ENCODE data around the gene THYN1. TPM values are rescaled to one million over a fixed set of nuclear protein-coding genes. Genes with fewer than 3 reads are reported as not detected.

Gene THYN1
- polyA plus RNA-seq (2013, experiment 1 of 4), result 87.5 TPM
- polyA plus RNA-seq (2013, experiment 2 of 4), result 78.5 TPM
- 89.3 TPM for polyA plus RNA-seq (2013, experiment 3 of 4)
- 101 TPM for polyA plus RNA-seq (2013, experiment 4 of 4)

DNA sequence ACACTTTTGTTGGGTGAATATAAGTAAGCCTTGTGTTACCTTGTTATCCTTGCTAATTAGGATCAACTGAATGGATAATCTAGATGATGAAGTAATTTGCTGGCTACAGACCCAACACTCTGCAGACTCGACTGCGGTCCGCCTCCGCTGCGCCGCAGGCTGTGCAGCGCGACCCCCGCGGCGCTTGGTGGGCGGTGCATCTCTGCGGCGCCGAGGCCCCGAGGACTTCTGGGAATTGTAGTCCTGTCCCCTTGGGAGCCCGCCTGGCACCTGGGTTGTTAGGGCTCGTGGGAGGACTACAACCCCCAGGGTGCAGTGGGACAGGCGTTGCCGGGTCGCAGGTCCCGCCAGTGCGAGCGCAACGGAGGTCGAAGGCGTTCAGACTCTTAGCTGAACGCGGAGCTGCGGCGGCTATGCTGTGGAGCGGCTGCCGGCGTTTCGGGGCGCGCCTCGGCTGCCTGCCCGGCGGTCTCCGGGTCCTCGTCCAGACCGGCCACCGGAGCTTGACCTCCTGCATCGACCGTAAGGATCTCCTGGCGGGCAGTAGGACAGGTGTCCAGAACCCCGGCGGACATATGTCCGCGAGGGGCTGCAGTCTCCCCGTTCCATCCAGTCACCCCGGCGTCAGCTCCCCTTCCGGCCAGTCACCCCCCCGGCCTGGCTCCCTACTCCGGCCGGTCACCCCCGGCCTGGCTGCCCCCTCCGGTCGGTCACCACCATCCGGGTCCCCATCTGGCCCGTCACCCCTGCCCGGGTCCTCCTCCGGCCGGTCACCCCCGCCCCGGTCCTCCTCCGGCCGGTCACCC is at the start of gene THYN1, which contains the start of gene ACAD8:
TSS of gene THYN1 (minus strand) at position 165 of the 806 bp plus-strand sequence. CDS start 470 bp downstream, outside the sequence.
TSS of gene ACAD8 (plus strand) at position 381 of the 806 bp plus-strand sequence. CDS start at position 414, 33 bp downstream.
- 0 to 1% methylated on average over 70 of the region's 70 CpGs for WGBS, 2 experiments
- peak within 1 kb of the TSS; percentile 47 for H3K27ac ChIP-seq (ENCODE audit: insufficient read depth, low read depth, low read length, poor library complexity, severe bottlenecking)

DNA sequence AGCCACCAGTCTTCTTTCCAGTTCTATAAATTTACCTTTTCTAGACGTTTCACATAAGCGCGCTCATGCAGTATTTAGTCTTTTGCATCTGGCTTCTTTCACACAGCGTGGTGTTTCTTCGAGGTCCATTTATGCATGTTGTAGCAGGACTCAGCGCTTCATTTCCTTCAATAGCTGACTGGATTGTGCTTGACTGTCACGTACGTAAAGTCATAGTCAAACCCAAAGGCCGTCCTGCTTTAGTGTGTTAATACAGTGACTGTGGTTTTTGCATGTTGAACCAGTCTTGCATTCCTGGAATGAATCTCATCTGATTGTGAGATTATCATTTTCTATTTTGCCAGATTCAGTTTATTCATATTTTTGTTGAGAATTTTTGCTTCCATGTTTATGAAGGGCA is 41.5 kb upstream of the THYN1 start:
- Histone ChIP-seq H3K9me3 (ENCODE audit: control insufficient read depth, low read length) (no peaks in the 10 kb centered on the region), H3K27ac (ENCODE audit: insufficient read depth, low read depth, low read length, poor library complexity, severe bottlenecking) (no peak overlapping the region), H3K4me3 (ENCODE audit: insufficient read depth, low read depth, low read length) (no peak overlapping the region), H3K4me1 (ENCODE audit: control insufficient read depth, insufficient read depth, low read length) (no peaks in the 10 kb centered on the region), H3K36me3 (ENCODE audit: control insufficient read depth, insufficient read depth, low read length) (no peaks in the 10 kb centered on the region), H3K27me3 (ENCODE audit: control insufficient read depth, insufficient read depth, low read length, poor library complexity, severe bottlenecking) (no peaks in the 10 kb centered on the region)
- WGBS, 2 experiments, result 80% methylated on average over 9 of the region's 9 CpGs

More for the DNA sequence above, at the start of gene THYN1, which contains the start of gene ACAD8:
- H3K4me3 ChIP-seq (ENCODE audit: insufficient read depth, low read depth, low read length), result peak within 1 kb of the TSS; percentile 86
- peaks cover 30% of the 10 kb centered on the region for H3K36me3 ChIP-seq (ENCODE audit: control insufficient read depth, insufficient read depth, low read length)
- no peaks in the 10 kb centered on the region for H3K27me3 ChIP-seq (ENCODE audit: control insufficient read depth, insufficient read depth, low read length, poor library complexity, severe bottlenecking)
- no peaks in the 10 kb centered on the region for H3K9me3 ChIP-seq (ENCODE audit: control insufficient read depth, low read length)
- peaks cover 9% of the 10 kb centered on the region for H3K4me1 ChIP-seq (ENCODE audit: control insufficient read depth, insufficient read depth, low read length)

DNA sequence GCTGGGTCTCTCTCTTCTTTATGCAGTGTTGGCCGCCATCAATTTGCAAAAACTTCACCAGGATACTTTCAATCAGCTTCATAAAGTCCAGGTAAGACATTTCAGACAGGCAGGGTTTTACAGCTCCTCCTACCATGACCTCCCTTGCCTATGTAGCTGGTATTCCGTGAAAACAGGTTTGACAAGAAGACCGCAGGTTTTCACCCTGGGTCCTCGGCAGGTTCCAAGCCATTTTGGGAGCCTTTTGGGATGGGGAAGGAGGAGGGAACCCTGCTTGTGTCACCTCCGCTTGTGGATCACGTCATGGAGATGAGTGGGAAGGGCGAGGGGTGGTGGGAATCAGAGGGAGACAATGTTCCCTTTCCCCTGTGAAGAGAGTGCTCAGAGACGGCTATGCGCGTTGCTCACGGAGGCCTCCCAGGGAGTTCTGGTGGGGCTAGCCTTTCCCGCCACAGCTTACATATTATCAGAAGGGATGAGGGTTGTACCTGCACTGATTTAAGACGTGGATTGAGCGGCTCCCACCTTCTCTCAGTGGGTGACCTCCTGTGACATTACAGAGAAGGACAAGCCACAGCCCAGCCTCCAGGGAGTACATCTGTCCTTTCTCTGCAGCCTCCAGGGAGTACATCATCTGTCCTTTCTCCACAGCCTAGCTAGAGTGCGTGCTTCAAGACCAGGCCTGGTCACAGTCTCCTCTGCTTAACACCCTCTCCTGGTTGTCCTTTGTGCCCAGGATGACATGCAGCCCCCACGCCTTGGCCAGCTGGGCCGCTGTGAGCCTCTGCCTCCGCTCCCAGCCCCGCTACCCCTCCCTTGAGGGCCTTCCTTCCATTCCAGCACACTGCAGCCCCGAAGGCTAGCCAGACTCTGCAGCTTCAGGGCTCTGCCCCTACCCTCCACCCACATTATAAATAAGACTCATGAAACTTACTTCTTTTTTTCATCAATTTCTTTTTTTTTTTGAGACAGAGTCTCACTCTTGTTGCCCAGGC is 40.3 kb upstream of the THYN1 start:
- Histone ChIP-seq H3K27ac (ENCODE audit: insufficient read depth, low read depth, low read length, poor library complexity, severe bottlenecking) (no peak overlapping the region), H3K36me3 (ENCODE audit: control insufficient read depth, insufficient read depth, low read length) (no peaks in the 10 kb centered on the region), H3K4me3 (ENCODE audit: insufficient read depth, low read depth, low read length) (no peak overlapping the region), H3K4me1 (ENCODE audit: control insufficient read depth, insufficient read depth, low read length) (no peaks in the 10 kb centered on the region), H3K27me3 (ENCODE audit: control insufficient read depth, insufficient read depth, low read length, poor library complexity, severe bottlenecking) (no peaks in the 10 kb centered on the region), H3K9me3 (ENCODE audit: control insufficient read depth, low read length) (no peaks in the 10 kb centered on the region)
- 88 to 91% methylated on average over 20 of the region's 20 CpGs for whole genome bisulfite sequencing, 2 experiments

GRCh38 chr11:134292661-134293060 is 39.5 kb upstream of the THYN1 start:
- Histone ChIP-seq H3K4me3 (ENCODE audit: insufficient read depth, low read depth, low read length) (no peak overlapping the region), H3K4me1 (ENCODE audit: control insufficient read depth, insufficient read depth, low read length) (no peaks in the 10 kb centered on the region), H3K27ac (ENCODE audit: insufficient read depth, low read depth, low read length, poor library complexity, severe bottlenecking) (no peak overlapping the region), H3K9me3 (ENCODE audit: control insufficient read depth, low read length) (no peaks in the 10 kb centered on the region), H3K36me3 (ENCODE audit: control insufficient read depth, insufficient read depth, low read length) (no peaks in the 10 kb centered on the region), H3K27me3 (ENCODE audit: control insufficient read depth, insufficient read depth, low read length, poor library complexity, severe bottlenecking) (no peaks in the 10 kb centered on the region)
- WGBS, 2 experiments, result 85% methylated on average over 15 of the region's 15 CpGs

- H3K27ac ChIP-seq (ENCODE audit: insufficient read depth, low read depth, low read length, poor library complexity, severe bottlenecking), result no peak overlapping the region
- H3K4me3 ChIP-seq (ENCODE audit: insufficient read depth, low read depth, low read length), result no peak overlapping the region
- H3K36me3 ChIP-seq (ENCODE audit: control insufficient read depth, insufficient read depth, low read length), result no peaks in the 10 kb centered on the region
- no peaks in the 10 kb centered on the region for H3K27me3 ChIP-seq (ENCODE audit: control insufficient read depth, insufficient read depth, low read length, poor library complexity, severe bottlenecking)
- no peaks in the 10 kb centered on the region for H3K9me3 ChIP-seq (ENCODE audit: control insufficient read depth, low read length)
- H3K4me1 ChIP-seq (ENCODE audit: control insufficient read depth, insufficient read depth, low read length), result no peaks in the 10 kb centered on the region
- WGBS, 2 experiments, result 86 to 87% methylated on average over 6 of the region's 6 CpGs
Observed at GRCh38 chr11:134291196-134291595, 38.0 kb upstream of the THYN1 start.

- WGBS, 2 experiments, result 91 to 95% methylated on average over 7 of the region's 7 CpGs
- Histone ChIP-seq H3K27me3 (ENCODE audit: control insufficient read depth, insufficient read depth, low read length, poor library complexity, severe bottlenecking) (no peaks in the 10 kb centered on the region), H3K27ac (ENCODE audit: insufficient read depth, low read depth, low read length, poor library complexity, severe bottlenecking) (no peak overlapping the region), H3K4me1 (ENCODE audit: control insufficient read depth, insufficient read depth, low read length) (no peaks in the 10 kb centered on the region), H3K9me3 (ENCODE audit: control insufficient read depth, low read length) (no peaks in the 10 kb centered on the region), H3K36me3 (ENCODE audit: control insufficient read depth, insufficient read depth, low read length) (no peaks in the 10 kb centered on the region), H3K4me3 (ENCODE audit: insufficient read depth, low read depth, low read length) (no peak overlapping the region)
Observed at GRCh38 chr11:134290646-134291045, 37.5 kb upstream of the THYN1 start.

GRCh38 chr11:134289789-134290188 is 36.6 kb upstream of the THYN1 start:
- WGBS, 2 experiments, result 60% methylated on average over 12 of the region's 12 CpGs
- Histone ChIP-seq H3K4me1 (ENCODE audit: control insufficient read depth, insufficient read depth, low read length) (no peaks in the 10 kb centered on the region), H3K27me3 (ENCODE audit: control insufficient read depth, insufficient read depth, low read length, poor library complexity, severe bottlenecking) (no peaks in the 10 kb centered on the region), H3K4me3 (ENCODE audit: insufficient read depth, low read depth, low read length) (no peak overlapping the region), H3K36me3 (ENCODE audit: control insufficient read depth, insufficient read depth, low read length) (no peaks in the 10 kb centered on the region), H3K9me3 (ENCODE audit: control insufficient read depth, low read length) (no peaks in the 10 kb centered on the region), H3K27ac (ENCODE audit: insufficient read depth, low read depth, low read length, poor library complexity, severe bottlenecking) (no peak overlapping the region)

- WGBS, 2 experiments, result 85 to 88% methylated on average over 4 of the region's 4 CpGs
- H3K4me3 ChIP-seq (ENCODE audit: insufficient read depth, low read depth, low read length), result no peak overlapping the region
- H3K27ac ChIP-seq (ENCODE audit: insufficient read depth, low read depth, low read length, poor library complexity, severe bottlenecking), result no peak overlapping the region
- no peaks in the 10 kb centered on the region for H3K4me1 ChIP-seq (ENCODE audit: control insufficient read depth, insufficient read depth, low read length)
- no peaks in the 10 kb centered on the region for H3K27me3 ChIP-seq (ENCODE audit: control insufficient read depth, insufficient read depth, low read length, poor library complexity, severe bottlenecking)
- H3K9me3 ChIP-seq (ENCODE audit: control insufficient read depth, low read length), result no peaks in the 10 kb centered on the region
- no peaks in the 10 kb centered on the region for H3K36me3 ChIP-seq (ENCODE audit: control insufficient read depth, insufficient read depth, low read length)
Observed at GRCh38 chr11:134289167-134289566, 36.0 kb upstream of the THYN1 start.

DNA sequence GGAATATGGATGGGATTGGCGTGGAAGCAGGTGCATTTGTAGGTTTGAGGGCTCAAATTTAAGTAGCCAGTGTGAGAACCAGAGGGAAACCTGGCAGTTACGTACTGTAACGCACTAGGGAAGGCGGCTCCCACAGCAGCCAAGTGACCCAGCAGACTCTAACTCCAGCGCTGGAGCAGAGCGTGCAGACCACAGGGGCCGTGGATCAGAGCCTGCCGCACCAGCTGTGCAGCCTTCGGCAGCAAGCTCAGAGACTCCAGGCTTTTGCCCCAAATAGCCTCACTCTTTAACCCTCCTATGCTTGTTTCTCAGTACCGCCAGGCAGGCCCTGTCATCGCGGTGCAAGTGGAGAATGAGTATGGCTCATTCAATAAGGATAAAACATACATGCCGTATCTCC is 35.3 kb upstream of the THYN1 start:
- Histone ChIP-seq H3K27me3 (ENCODE audit: control insufficient read depth, insufficient read depth, low read length, poor library complexity, severe bottlenecking) (no peaks in the 10 kb centered on the region), H3K36me3 (ENCODE audit: control insufficient read depth, insufficient read depth, low read length) (no peaks in the 10 kb centered on the region), H3K9me3 (ENCODE audit: control insufficient read depth, low read length) (no peaks in the 10 kb centered on the region), H3K27ac (ENCODE audit: insufficient read depth, low read depth, low read length, poor library complexity, severe bottlenecking) (no peak overlapping the region), H3K4me3 (ENCODE audit: insufficient read depth, low read depth, low read length) (no peak overlapping the region), H3K4me1 (ENCODE audit: control insufficient read depth, insufficient read depth, low read length) (no peaks in the 10 kb centered on the region)
- 95 to 96% methylated on average over 13 of the region's 13 CpGs for WGBS, 2 experiments

DNA sequence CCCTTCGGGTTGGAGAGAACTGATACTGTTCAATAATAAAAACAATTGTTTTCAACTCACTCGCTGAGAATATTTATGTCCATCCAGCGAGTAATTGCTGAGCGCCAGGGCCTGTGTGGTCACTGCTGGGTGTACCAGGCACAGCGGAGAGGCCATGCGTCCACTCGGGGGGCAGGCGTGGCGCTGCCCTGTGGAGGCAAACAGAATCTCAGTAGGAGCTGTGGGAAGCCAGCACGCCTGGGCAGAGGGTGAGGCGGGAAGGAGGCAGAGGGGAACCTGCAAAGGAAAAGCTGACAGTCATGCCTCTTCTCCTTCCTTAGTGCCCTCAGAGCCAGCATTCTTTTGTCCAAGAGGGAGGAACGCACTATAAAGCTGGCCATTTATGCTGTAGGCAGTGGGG is 34.4 kb upstream of the THYN1 start:
- 92 to 95% methylated on average over 12 of the region's 12 CpGs for WGBS, 2 experiments
- H3K27me3 ChIP-seq (ENCODE audit: control insufficient read depth, insufficient read depth, low read length, poor library complexity, severe bottlenecking), result no peaks in the 10 kb centered on the region
- no peaks in the 10 kb centered on the region for H3K4me1 ChIP-seq (ENCODE audit: control insufficient read depth, insufficient read depth, low read length)

More for the DNA sequence above, 34.4 kb upstream of the THYN1 start:
- H3K27ac ChIP-seq (ENCODE audit: insufficient read depth, low read depth, low read length, poor library complexity, severe bottlenecking), result no peak overlapping the region
- no peak overlapping the region for H3K4me3 ChIP-seq (ENCODE audit: insufficient read depth, low read depth, low read length)
- no peaks in the 10 kb centered on the region for H3K36me3 ChIP-seq (ENCODE audit: control insufficient read depth, insufficient read depth, low read length)
- no peaks in the 10 kb centered on the region for H3K9me3 ChIP-seq (ENCODE audit: control insufficient read depth, low read length)

Measured in ectodermal cell (in vitro differentiated cells).